ENCODE measurements around the gene ADAMTS7. TPM values are rescaled to one million over a fixed set of nuclear protein-coding genes. Genes with fewer than 3 reads are reported as not detected.

ADAMTS7 gene
- total and polyA plus RNA-seq, 2 of the 8 experiments (the other 6 are each of a cell fraction or from before 2014, with no cell fraction given): 27.9 to 45.2 TPM

- WGBS, 2 experiments (ENCODE audit: extremely low coverage in 1 of 2, insufficient coverage in 1 of 2, insufficient read length in 1 of 2, insufficient replicate concordance in 2 of 2, low coverage in 1 of 2, low lambda C conversion rate in 2 of 2, missing lambda C conversion rate in 1 of 2): 78% methylated on average over 48 of the region's 52 CpGs; no CpG with 5 or more reads in 1 of the 2 experiments
- H2BK12ac ChIP-seq (ENCODE audit: low read depth, low read length): 0 out of 2 replicates have a peak overlapping the region, but pooled peaks have one; percentile 50
- no peak overlapping the region for H3K18ac ChIP-seq (ENCODE audit: extremely low read depth, low read length)
- no peaks in the 10 kb centered on the region for H3K36me3 ChIP-seq (ENCODE audit: control insufficient read depth in 2 of 4, insufficient read depth in 4 of 4, low read length in 3 of 4)
- H2BK120ac ChIP-seq (replicated peaks; ENCODE audit: low read depth, low read length): no peak overlapping the region
- ChIA-PET POLR2A (ENCODE audit: partially characterized antibody) (interaction anchor here (0.8 to 0.9 kb wide), 3 partner anchors 10 to 49 kb away, joined by 3 read pairs; partner anchors contain the start of gene ADAMTS7), CTCF (ENCODE audit: partially characterized antibody) (interaction anchor here (1.0 to 4.1 kb wide), 4 partner anchors 13 to 43 kb away, joined by 3 to 19 read pairs (median 8); no protein-coding TSS in a partner anchor)
- H4K91ac ChIP-seq (replicated peaks; ENCODE audit: insufficient read length, low read length): no peak overlapping the region
- H3K56ac ChIP-seq (replicated peaks; ENCODE audit: insufficient read length, low read depth, low read length): no peak overlapping the region
- no peaks in the 10 kb centered on the region for H3K79me1 ChIP-seq (ENCODE audit: low read depth, low read length)
- no peak overlapping the region for H3K23ac ChIP-seq (ENCODE audit: insufficient read length)
- H3K14ac ChIP-seq (ENCODE audit: insufficient read length): no peak overlapping the region
- H3K4ac ChIP-seq (replicated peaks; ENCODE audit: insufficient read length, low read depth, low read length): no peak overlapping the region
- no peak overlapping the region for H2AFZ ChIP-seq (ENCODE audit: low read length)
- peak in 1 of 2 experiments; percentile 49 for DNase-seq (ENCODE audit: low read depth in 1 of 2, low spot score in 2 of 2)
- H3K4me3 ChIP-seq (ENCODE audit: extremely low read depth in 1 of 4, insufficient read depth in 2 of 4, low read depth in 3 of 4, low read length in 4 of 4): no peak overlapping the region
- no peak overlapping the region for H3K27ac ChIP-seq (ENCODE audit: low read depth, low read length)
- H3K27me3 ChIP-seq (replicated peaks in 1 of 4; ENCODE audit: control insufficient read depth in 3 of 4, extremely low read depth in 1 of 4, insufficient read depth in 3 of 4, low read length in 3 of 4): no peaks in the 10 kb centered on the region
- H3K4me1 ChIP-seq (replicated peaks in 1 of 4; ENCODE audit: control insufficient read depth in 3 of 4, insufficient read depth in 4 of 4, low read length in 3 of 4): no peaks in the 10 kb centered on the region
- no peak overlapping the region for H4K5ac ChIP-seq (ENCODE audit: insufficient read length, low read depth, low read length)
- H3K79me2 ChIP-seq (ENCODE audit: control insufficient read depth in 1 of 2, insufficient read depth in 2 of 2, low read length in 2 of 2): no peaks in the 10 kb centered on the region
- no peaks in the 10 kb centered on the region for H3K23me2 ChIP-seq (ENCODE audit: low read depth, low read length)
- no peak for FAIRE-seq
- no peak overlapping the region for H3K9ac ChIP-seq (replicated peaks in 1 of 4; ENCODE audit: extremely low read depth in 1 of 4, low read depth in 3 of 4, low read length in 3 of 4)
- peaks cover 0 to 1% of the 10 kb centered on the region in 2 experiments for H4K20me1 ChIP-seq (replicated peaks in 1 of 2; ENCODE audit: control insufficient read depth in 1 of 2, insufficient read depth in 2 of 2, low read length in 2 of 2)
- H4K8ac ChIP-seq (ENCODE audit: extremely low read depth, insufficient read depth, low read length): peak overlapping the region; percentile 84; the same call in 1 of the 2 replicates
- H3K9me3 ChIP-seq (ENCODE audit: insufficient read depth in 2 of 2, low read depth in 1 of 2, low read length in 1 of 2): no peaks in the 10 kb centered on the region
- H2AK5ac ChIP-seq (ENCODE audit: low read depth, low read length): no peak overlapping the region
- no peak overlapping the region for H2BK20ac ChIP-seq (ENCODE audit: low read length)
- no peak overlapping the region for H2BK15ac ChIP-seq (ENCODE audit: low read length)
- no peak overlapping the region for H3K4me2 ChIP-seq (ENCODE audit: insufficient read depth in 1 of 2, low read depth in 2 of 2, low read length in 2 of 2)
- no peak overlapping the region for H2BK5ac ChIP-seq (ENCODE audit: low read depth, low read length)
Observed at GRCh38 chr15:78830514-78831228, 19.4 kb upstream of the ADAMTS7 start.

Measured in H1 (cell line).